SKM-1 (cell line): ENCODE measurements around the gene DENND1A.

ENCODE experiments used
- DNase-seq: peaks from one replicate; lab custom pipeline; 2025; ENCODE audit not compliant: unreplicated experiment; lab: John Stamatoyannopoulos, UW

DENND1A gene

GRCh38 chr9:123776708-123777537, 153.0 kb downstream of the DENND1A start:
- no peak for DNase-seq

GRCh38 chr9:123775289-123776284, 154.3 kb downstream of the DENND1A start:
- no peak for DNase-seq

DNA sequence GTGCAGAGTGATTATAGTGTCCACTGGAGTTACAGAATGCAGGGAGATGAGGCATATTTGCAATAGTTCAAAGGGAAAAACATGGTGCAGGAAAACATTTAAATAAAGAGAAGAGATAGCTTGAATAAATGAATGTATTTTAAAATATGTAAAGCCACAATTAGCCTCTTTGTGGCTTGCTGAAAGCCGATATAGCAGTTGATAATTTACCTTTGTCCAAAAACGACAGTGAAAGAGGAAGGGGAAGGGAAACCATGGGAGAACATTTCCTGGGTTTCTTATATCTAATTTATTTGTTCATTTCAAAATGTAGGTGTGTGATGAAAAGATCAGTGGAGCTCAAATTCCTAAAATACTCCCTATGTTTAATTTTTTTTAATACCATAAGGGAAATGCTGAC, 156.1 kb downstream of the DENND1A start:
- DNase-seq: no peak

GRCh38 chr9:123772967-123773366, 157.0 kb downstream of the DENND1A start:
- DNase-seq: no peak

DNA sequence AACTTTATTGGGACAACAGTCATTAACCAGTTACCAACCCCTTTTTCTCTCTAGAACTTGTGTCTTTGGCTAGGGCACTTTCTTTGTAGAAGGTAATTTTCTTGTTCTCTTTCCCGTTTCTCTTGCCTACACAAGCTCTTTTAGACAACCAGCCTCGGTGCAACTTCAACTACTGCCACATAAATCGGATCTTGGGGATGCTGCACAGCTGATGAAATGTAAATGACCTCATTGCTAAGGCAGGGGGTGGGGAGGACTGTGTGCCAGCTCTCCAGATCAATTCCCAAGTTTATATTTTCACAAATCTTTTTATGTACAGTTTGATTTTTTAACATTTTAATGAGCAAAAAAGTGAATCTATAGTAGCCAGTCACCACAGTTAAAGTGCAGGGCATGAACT, 157.6 kb downstream of the DENND1A start:
- DNase-seq: no peak

DNA sequence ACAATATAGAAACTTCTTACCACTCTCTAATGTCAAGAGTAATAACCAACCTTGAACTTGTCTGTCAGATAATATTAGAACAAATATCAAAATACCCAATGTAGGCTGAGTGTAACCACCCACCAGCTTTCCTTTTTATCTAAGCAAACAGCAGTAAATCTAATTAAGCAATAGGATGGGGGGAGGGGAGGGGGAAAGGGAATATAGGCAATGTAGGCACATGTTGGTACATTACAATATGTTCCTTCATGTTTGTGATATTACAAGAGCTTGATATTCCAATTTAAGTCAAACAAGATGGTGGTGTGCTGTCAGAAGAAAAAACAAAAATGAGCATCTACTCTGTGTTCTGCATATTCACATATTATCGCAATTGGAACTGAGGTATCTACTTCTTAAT, 158.2 kb downstream of the DENND1A start:
- DNase-seq: no peak

DNA sequence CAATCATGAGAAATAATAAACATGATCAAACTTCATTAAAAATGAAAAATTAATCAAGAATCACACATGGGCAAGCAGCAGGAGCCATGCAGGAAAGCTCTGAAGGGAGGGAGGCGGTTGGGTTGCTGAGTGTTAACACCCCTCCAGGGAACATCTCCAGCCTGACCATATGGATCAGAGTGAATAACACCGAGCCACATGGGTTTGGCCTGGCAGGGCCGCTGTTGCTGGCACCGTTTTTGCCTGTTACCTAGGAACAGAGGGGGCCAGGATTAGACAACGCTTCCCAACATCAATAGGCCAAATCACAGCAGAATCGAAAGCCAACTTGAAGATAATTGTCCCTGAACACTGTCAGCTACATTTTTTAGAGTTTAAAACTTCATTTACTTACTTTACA, 160.2 kb downstream of the DENND1A start:
- DNase-seq: no peak

DNA sequence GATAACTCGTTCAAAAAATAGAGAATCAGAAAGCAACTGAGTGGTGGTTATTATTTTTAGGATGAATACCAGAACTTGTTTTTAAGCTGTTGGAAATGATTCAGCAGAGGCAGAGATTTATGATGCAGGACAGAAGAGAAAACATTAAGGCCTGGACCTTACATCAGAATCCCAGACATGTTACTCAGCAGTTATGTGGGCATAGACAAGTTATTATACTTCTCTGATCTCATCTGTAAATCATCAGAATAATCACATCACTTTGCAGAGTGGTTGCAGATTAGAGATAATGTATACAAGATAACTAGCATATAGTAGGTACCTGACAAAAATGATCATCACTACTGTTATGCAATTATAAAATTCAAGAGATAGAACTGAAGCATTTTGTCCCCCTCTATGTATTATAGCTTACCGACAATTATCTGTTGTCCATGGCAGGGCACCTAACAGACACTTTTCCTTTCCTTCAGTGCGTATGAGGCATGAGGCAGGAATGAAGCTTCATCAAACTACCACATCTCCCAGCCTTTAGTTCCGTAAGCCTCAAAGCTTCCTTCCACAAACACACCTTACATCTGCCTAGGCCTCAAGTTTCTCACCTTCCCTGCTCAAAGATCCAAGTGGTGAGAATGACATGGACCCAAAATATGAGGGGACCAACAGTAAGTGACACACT, 165.9 kb downstream of the DENND1A start:
- no peak for DNase-seq

- DNase-seq: no peak
Measured at GRCh38 chr9:123761905-123762605, 167.9 kb downstream of the DENND1A start.

DNA sequence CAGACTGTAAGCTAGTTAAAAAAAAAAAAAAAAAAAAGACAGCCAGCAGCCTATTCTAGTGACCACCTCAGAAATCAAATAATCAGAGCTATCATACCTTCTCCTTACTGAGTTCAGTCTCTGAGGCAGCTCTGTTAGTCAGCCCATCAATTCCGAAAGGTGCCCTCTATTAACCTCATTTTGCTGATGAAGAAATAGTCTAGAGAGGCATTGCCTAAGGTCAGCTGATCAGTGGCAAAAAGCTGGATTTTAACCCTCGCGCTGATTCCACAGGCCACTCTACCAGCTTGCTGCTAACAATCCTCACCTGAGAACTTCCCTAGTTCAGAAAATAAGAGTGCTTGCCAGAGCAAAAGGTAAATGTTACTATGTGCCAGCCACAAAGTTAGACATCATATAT, 172.0 kb downstream of the DENND1A start:
- DNase-seq: no peak

GRCh38 chr9:123757547-123757946, 172.4 kb downstream of the DENND1A start:
- no peak for DNase-seq

- no peak for DNase-seq
Measured at GRCh38 chr9:123756484-123757106, 173.3 kb downstream of the DENND1A start.

DNA sequence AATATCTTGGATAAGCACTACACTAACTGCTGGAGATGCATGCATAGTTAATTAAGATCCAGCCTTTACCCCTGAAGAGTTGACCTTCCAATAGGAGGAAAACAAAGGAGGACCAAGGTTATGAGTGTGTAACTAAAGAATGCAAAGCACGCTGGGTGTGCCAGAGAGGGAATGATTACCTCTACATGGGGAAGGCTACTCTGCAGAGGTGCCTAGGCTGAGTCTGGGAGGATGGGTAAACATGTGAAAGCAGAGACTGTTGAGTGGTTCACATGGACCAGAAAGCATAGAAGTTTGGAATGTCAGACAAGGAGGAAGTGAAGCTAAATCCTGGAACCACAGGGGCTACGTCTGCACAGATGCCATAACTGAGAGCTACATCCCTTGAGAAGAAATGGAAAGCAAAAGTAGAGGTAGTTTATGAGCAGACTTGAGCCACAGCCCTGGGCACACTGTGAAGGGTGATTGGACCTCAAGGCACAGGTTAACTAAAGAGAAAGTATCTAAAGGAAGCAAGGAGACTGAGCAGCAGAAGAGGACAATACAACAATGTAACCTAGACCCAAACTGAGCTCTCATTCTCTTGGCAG, 176.2 kb downstream of the DENND1A start:
- DNase-seq: no peak

- DNase-seq: no peak
Measured at GRCh38 chr9:123753016-123753415, 176.9 kb downstream of the DENND1A start.

GRCh38 chr9:123749580-123750202, 180.2 kb downstream of the DENND1A start:
- peak; percentile 19 for DNase-seq

DNA sequence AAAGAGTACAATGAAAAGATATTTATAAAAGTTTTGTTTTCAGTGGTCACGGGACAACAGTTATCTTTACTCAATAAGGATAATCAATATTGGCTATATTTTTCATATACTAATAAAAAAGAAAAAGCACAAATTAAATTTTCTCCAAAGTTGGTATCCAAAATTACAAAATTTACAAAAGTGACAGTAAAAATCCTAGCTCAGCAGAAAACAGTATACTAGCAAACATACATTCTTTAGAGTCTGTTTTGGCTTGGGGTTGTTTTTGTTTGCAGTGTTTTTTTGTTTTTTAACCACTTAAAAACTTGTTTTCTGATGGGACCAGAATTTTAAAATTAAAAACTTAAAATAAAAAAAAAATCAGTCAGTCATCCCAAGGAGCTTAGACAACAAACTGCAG, 183.2 kb downstream of the DENND1A start:
- DNase-seq: no peak

DNA sequence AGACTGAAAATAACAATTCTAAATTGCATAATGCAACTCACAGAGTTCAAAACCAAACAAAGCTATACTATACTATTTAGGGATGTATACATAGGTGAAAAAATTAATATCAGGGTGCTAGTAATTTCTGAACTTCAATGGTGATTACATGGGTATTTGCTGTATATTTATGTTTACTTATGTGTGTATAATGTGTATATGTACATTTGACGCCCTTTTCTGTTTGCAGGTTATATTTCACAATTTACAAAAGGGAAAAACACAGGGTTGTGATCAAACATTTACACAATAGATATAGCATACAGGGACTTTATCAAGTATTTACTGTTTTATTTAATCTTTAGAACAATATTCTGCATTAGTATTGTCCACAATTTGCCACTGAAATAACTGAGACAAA, 184.0 kb downstream of the DENND1A start:
- DNase-seq: no peak

- DNase-seq: no peak
Measured at GRCh38 chr9:123745451-123745850, 184.5 kb downstream of the DENND1A start.

DNA sequence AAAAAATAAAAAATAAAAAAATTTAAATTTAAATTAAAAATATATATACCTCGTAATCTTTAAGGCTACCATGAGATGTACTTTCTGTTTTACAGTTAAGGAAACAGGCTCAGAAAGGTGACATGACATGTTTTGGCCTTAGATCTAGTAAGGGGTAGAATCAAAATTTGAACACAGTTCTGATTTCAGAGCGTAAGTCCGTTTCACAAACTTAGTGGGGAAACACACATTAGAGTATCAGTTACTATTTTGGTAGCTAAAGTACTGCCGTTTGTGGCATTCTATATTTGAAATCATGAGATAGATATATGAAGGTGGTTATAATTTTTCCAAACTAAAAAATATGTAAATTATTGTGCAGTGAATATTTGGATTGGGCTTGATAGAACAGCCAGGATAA, 186.2 kb downstream of the DENND1A start:
- DNase-seq: no peak
